Fibroblast of lung (primary cell): ENCODE results near the gene CARD14. TPM values are rescaled to one million over a fixed set of nuclear protein-coding genes. Genes with fewer than 3 reads are reported as not detected.
A peak's percentile ranks its signal among the peaks of the same experiment; 100 is the strongest.

Source experiments
- DNase-seq, 2 donors: peaks; one replicate each; pipeline versions ENCODE4 v3.0.0 to v3.0.0-alpha.2; 2010; ENCODE audit warnings: low read depth in 2 of 2
- H2AFZ ChIP-seq: 2 replicates; pipeline ENCODE4 v1.5.1; 2012; ENCODE audit warnings: low read length, control low read depth, inconsistent platforms
- H3K27ac ChIP-seq: 2 replicates; pipeline ENCODE4 v1.5.1; 2011; ENCODE audit warnings: low read length, control low read depth; ENCODE audit not compliant: insufficient read depth
- H3K27me3 ChIP-seq: 2 replicates; pipeline ENCODE4 v1.5.1; 2011; ENCODE audit warnings: mild to moderate bottlenecking, low read length; ENCODE audit not compliant: control insufficient read depth, insufficient read depth
- H3K36me3 ChIP-seq: 2 replicates; pipeline ENCODE4 v1.5.1; 2011; ENCODE audit warnings: low read length; ENCODE audit not compliant: control insufficient read depth, insufficient read depth
- H3K4me1 ChIP-seq: 2 replicates; pipeline ENCODE4 v1.5.1; 2011; ENCODE audit warnings: low read length; ENCODE audit not compliant: control insufficient read depth, insufficient read depth; ENCODE audit errors: extremely low read depth
- H3K4me2 ChIP-seq: 2 replicates; pipeline ENCODE4 v1.5.1; 2011; ENCODE audit warnings: low read length, control low read depth; ENCODE audit not compliant: insufficient read depth; ENCODE audit errors: extremely low read depth
- H3K4me3 ChIP-seq, 4 experiments: fragments of 200-600 bp in 1 of 4; sonication (generic) in 1 of 4; replicated peaks in 1 of 4; 2 replicates each; pipeline ENCODE4 v1.5.1; 2011 to 2016; ENCODE audit warnings: low read length in 4 of 4, low read depth in 3 of 4, mild to moderate bottlenecking in 3 of 4, control low read depth in 2 of 4, inconsistent platforms in 1 of 4, mixed read lengths in 1 of 4; ENCODE audit not compliant: insufficient read depth in 1 of 4; ENCODE audit errors: control extremely low read depth in 1 of 4
- H3K79me2 ChIP-seq: 2 replicates; pipeline ENCODE4 v1.5.1; 2012; ENCODE audit warnings: mild to moderate bottlenecking, low read length, inconsistent platforms; ENCODE audit not compliant: control insufficient read depth, insufficient read depth
- H3K9ac ChIP-seq: 2 replicates; pipeline ENCODE4 v1.5.1; 2011; ENCODE audit warnings: mild to moderate bottlenecking, low read length, control low read depth; ENCODE audit not compliant: insufficient read depth
- H3K9me3 ChIP-seq: 2 replicates; pipeline ENCODE4 v1.5.1; 2012; ENCODE audit warnings: low read depth, low read length; ENCODE audit not compliant: control insufficient read depth, insufficient read depth
- H4K20me1 ChIP-seq: 2 replicates; pipeline ENCODE4 v1.5.1; 2011; ENCODE audit warnings: low read length; ENCODE audit not compliant: control insufficient read depth, insufficient read depth; ENCODE audit errors: extremely low read depth
- CTCF ChIP-seq, 2 donors: IDR thresholded peaks in 1 of 2; conservative IDR thresholded peaks in 1 of 2; 1 replicate in 1 of 2; 2 replicates in 1 of 2; pipeline ENCODE4 v1.5.1; 2011 to 2012; ENCODE audit warnings: low read length in 2 of 2, control low read depth in 1 of 2, inconsistent platforms in 1 of 2, low read depth in 1 of 2, mild to moderate bottlenecking in 1 of 2
- EZH2 ChIP-seq: IDR thresholded peaks from 2 replicates; pipeline ENCODE4 v1.5.1; 2012; ENCODE audit warnings: low read length, control low read depth, mild to moderate bottlenecking; ENCODE audit errors: missing control alignments
- polyA plus RNA-seq, 2 donors: library from polyadenylated mRNA; depleted of rRNA in 1 of 2; stranded (reverse) in 1 of 2; unstranded in 1 of 2; fragments of >200 nt; gene quantifications; 2 replicates each; pipeline ENCODE4 v1.2.1, GENCODE V29; 2011 to 2012; ENCODE audit warnings: missing spikeins in 1 of 2
- total RNA-seq: library from RNA; depleted of rRNA; stranded (reverse); fragments of >200 nt; gene quantifications from 2 replicates; pipeline ENCODE4 v1.2.1, GENCODE V29; 2014

The CARD14 gene
- total and polyA plus RNA-seq, 2 donors (not counting 1 experiment from before 2014, with no cell fraction given): 0.17 TPM; not detected in 1

DNA sequence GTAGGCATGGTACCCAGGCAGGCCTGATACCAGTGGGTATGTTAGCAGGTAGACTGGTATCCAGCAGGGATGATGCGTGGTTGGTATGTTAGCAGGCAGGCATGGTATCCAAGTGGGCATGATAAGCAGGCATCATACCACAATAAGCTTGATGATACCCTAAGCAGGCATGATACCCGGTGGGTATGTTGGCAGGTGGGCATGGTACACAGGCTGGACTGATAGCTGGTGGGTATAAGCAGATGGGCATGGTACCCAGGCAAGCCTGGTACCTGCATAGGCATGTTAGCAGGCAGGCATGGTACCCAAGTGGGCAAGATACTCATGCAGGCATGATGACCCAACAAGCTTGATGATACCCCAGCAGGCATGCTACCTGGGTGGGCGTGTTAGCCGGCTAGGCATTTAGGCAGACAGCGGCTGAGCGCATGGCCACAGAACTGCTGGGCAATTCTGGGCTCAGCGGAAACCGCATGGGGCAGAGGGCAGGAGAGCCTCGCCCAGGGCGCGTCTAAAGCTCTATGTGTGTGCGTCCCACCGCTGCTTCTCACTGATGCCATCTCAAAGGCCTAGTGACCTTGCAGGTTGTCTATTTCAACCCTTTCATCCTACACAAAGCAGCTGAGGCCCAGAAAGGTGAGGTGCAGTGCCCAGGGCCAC, 48.0 kb downstream of the CARD14 start:
- Histone ChIP-seq H3K79me2 (peaks cover 12% of the 10 kb centered on the region), H3K4me2 (no peak overlapping the region)
- DNase-seq: no peak

DNA sequence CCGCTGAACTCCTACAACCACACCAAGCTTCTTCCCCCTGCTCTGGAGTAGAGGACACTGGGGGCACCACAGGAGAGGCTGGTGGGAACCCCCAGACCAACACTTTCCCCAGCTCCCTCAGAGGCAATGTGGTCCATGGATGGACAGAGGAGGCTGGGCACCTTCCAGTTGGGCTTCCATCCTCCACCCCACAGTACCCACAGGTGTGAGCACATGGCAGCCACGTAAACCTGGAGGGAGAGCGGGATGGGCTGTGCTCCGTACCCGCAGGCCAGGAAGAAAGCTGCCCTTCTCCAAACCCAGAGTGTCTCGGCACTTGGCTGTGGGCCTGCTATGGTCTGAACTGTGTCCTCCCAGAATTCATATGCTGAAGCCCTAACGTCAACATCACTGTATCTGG, 48.6 kb downstream of the CARD14 start:
- Histone ChIP-seq H4K20me1 (no peaks in the 10 kb centered on the region), H3K27ac (no peak overlapping the region), H2AFZ (no peak overlapping the region), H3K9ac (no peak overlapping the region), H3K4me1 (peaks cover 9% of the 10 kb centered on the region), H3K27me3 (no peaks in the 10 kb centered on the region), H3K4me3 (no peak overlapping the region), H3K9me3 (no peaks in the 10 kb centered on the region), H3K36me3 (peaks cover 20% of the 10 kb centered on the region), H3K4me2 (no peak overlapping the region), H3K79me2 (peaks cover 12% of the 10 kb centered on the region)
- no peak for TF ChIP-seq EZH2
- DNase-seq: no peak

More for the DNA sequence above, 48.0 kb downstream of the CARD14 start:
- no peaks in the 10 kb centered on the region for H3K9me3 ChIP-seq
- no peak overlapping the region for H3K27ac ChIP-seq
- H3K4me1 ChIP-seq: peaks cover 9% of the 10 kb centered on the region
- no peaks in the 10 kb centered on the region for H3K27me3 ChIP-seq
- H3K9ac ChIP-seq: no peak overlapping the region
- H3K36me3 ChIP-seq: peaks cover 20% of the 10 kb centered on the region
- H3K4me3 ChIP-seq: no peak overlapping the region
- TF ChIP-seq CTCF (conservative IDR thresholded peaks at IDR 0.05 in 1 of 2, IDR thresholded peaks at IDR 0.05 in 1 of 2; ENCODE audit: low read depth in 1 of 2, low read length in 2 of 2) (no peak), EZH2 (no peak)
- no peak overlapping the region for H2AFZ ChIP-seq
- no peaks in the 10 kb centered on the region for H4K20me1 ChIP-seq

DNA sequence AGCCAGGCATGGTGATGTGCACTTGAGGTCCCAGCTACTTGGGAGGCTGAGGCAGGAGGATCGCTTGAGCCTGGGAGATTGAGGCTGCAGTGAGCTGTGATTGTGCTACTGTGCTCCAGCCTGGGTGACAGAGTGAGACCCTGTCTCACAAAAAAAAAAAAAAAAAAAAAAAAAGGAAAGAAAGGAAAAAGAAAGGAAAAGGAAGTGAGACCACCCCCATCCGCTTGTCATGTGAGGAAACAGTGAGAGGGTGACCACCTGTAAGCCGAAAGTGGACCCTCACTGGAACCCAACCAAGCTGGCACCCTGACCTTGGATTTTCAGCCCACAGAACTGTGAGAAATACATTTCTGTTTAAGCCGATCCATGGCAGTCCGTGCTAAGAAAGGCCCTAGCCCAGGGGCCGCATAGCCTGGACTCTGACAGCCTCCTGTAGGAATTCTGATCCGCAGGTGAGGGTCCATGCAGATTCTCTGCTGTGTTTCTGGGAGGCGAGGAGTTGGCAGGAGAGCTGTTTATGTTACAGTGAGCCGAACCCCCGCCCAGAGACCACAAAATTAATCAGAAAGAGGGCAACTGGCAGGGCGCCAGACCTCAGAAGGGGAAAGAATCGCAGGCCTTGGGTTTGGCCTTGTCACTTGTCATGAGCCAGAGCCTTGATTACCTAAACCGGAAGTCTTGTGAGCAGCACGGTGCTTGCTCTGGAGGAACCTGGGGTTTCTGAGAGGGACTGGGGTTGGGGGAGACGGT, 49.4 kb downstream of the CARD14 start:
- Histone ChIP-seq H3K27me3 (no peaks in the 10 kb centered on the region), H3K36me3 (peaks cover 16% of the 10 kb centered on the region), H3K9me3 (no peaks in the 10 kb centered on the region), H3K79me2 (peaks cover 12% of the 10 kb centered on the region), H2AFZ (peak overlapping the region; percentile 53), H4K20me1 (no peaks in the 10 kb centered on the region), H3K27ac (peak overlapping the region; percentile 88), H3K4me2 (peak overlapping the region; percentile 96), H3K9ac (peak overlapping the region; percentile 76), H3K4me1 (peaks cover 9% of the 10 kb centered on the region), H3K4me3 (peak overlapping the region; percentile 74 to 97 (median 86))
- no peak for TF ChIP-seq CTCF (conservative IDR thresholded peaks at IDR 0.05 in 1 of 2, IDR thresholded peaks at IDR 0.05 in 1 of 2; ENCODE audit: low read depth in 1 of 2, low read length in 2 of 2)
- DNase-seq: peak; percentile 87 to 88
